ENCODE measurements around the gene FBXL14. TPM values are rescaled to one million over a fixed set of nuclear protein-coding genes. Genes with fewer than 3 reads are reported as not detected.

FBXL14 gene
- polyA plus RNA-seq, 1 donor = 10.3 TPM

DNA sequence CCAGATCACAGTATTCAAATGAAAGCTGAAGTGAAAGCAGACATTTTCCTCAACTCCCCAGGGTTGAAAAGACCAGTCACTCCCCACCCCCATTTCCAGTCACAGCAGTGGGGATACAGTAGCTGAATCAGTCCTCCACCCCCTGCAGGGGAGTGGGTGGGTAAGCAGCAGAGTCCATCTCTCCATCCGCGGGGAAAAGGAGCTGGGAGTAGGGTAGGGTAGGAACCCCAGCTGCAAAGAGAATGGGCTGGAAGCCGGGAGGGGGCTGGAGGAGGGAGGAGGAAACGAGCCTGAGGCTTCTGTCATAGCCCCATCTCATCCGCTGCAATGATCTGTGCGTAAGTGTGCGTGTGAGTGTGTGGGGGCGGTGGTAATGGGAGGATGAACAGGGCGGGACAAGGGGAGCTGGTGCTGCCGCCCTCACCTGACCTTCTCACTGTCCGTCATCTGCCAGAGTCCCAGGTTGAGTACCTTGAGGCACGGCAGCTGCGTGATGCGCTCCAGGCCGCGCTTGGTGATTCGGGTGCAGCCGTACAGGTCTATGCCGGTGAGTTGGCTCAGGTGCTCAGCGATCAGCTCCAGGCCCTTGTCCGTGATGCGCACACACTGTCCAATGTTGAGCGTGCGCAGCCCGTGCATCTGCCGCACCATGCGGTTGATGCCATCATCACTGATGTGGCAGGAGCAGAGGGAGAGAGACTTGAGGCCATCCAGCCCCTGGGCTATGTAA is 1.8 kb downstream of the FBXL14 start:
- Histone ChIP-seq H3K4me3 (ENCODE audit: low read length) (peak overlapping the region; percentile 65), H3K27ac (ENCODE audit: low read length) (peak overlapping the region; percentile 8), H3K27me3 (ENCODE audit: control insufficient read depth, insufficient read depth, low read length) (no peaks in the 10 kb centered on the region), H3K4me1 (ENCODE audit: control insufficient read depth, insufficient read depth, low read length) (peaks cover 48% of the 10 kb centered on the region), H3K36me3 (ENCODE audit: control insufficient read depth, insufficient read depth, low read length) (no peaks in the 10 kb centered on the region), H3K9me3 (ENCODE audit: control insufficient read depth, low read depth, low read length) (no peaks in the 10 kb centered on the region)
- DNase-seq = peak in 1 of 2 donors; percentile 50
- WGBS (ENCODE audit: insufficient coverage, low lambda C conversion rate) = no CpG with 5 or more reads among the region's 27 CpGs

DNA sequence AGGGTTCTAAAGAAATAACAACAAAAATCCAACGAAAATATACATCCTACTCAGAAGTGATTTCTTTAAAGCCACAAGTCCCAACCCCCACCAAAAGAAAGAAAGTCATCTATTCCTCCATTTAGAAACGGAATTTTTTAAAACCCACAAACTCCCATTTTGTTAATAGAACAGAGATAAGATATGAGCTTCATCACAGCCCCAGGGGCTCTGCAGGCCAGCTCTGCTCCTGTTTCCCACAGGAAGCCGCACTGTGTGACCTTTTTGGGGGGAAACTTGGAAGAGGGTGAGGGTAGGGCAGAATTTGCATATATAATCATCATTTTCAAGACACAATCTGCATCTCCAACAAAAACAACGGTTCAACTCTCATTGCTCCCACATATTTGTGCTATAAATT is 2.8 kb downstream of the FBXL14 start:
- H3K4me1 ChIP-seq (ENCODE audit: control insufficient read depth, insufficient read depth, low read length) = peaks cover 53% of the 10 kb centered on the region
- peak overlapping the region; percentile 8 for H3K4me3 ChIP-seq (ENCODE audit: low read length)
- H3K27ac ChIP-seq (ENCODE audit: low read length) = no peak overlapping the region
- H3K36me3 ChIP-seq (ENCODE audit: control insufficient read depth, insufficient read depth, low read length) = no peaks in the 10 kb centered on the region
- DNase-seq = no peak
- no peaks in the 10 kb centered on the region for H3K9me3 ChIP-seq (ENCODE audit: control insufficient read depth, low read depth, low read length)
- no peaks in the 10 kb centered on the region for H3K27me3 ChIP-seq (ENCODE audit: control insufficient read depth, insufficient read depth, low read length)
- WGBS (ENCODE audit: insufficient coverage, low lambda C conversion rate) = no CpG with 5 or more reads among the region's 4 CpGs

DNA sequence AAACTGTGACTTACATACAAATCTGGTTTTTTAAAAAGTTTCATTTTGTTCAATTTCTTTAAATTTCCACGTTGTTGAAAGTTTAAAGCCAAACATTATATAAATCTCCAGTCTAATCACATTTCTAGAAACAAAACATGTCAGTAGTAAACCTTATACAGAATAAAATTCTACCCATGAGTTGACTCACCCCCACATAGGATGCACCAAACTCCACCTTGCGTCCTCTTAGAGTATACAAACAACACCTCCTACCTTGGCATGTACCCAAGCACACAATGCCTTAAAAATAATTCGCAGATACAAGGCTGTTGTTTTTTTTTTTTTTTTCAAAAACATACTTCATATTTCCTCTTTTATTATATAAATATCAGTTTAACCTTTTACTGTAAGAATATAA is 3.3 kb downstream of the FBXL14 start:
- WGBS (ENCODE audit: insufficient coverage, low lambda C conversion rate) = 8% methylated on average over 2 of the region's 3 CpGs
- H3K27me3 ChIP-seq (ENCODE audit: control insufficient read depth, insufficient read depth, low read length) = no peaks in the 10 kb centered on the region
- no peak for DNase-seq
- H3K4me1 ChIP-seq (ENCODE audit: control insufficient read depth, insufficient read depth, low read length) = peaks cover 53% of the 10 kb centered on the region
- no peak overlapping the region for H3K27ac ChIP-seq (ENCODE audit: low read length)
- H3K4me3 ChIP-seq (ENCODE audit: low read length) = peak overlapping the region; percentile 6
- H3K36me3 ChIP-seq (ENCODE audit: control insufficient read depth, insufficient read depth, low read length) = no peaks in the 10 kb centered on the region
- no peaks in the 10 kb centered on the region for H3K9me3 ChIP-seq (ENCODE audit: control insufficient read depth, low read depth, low read length)

DNA sequence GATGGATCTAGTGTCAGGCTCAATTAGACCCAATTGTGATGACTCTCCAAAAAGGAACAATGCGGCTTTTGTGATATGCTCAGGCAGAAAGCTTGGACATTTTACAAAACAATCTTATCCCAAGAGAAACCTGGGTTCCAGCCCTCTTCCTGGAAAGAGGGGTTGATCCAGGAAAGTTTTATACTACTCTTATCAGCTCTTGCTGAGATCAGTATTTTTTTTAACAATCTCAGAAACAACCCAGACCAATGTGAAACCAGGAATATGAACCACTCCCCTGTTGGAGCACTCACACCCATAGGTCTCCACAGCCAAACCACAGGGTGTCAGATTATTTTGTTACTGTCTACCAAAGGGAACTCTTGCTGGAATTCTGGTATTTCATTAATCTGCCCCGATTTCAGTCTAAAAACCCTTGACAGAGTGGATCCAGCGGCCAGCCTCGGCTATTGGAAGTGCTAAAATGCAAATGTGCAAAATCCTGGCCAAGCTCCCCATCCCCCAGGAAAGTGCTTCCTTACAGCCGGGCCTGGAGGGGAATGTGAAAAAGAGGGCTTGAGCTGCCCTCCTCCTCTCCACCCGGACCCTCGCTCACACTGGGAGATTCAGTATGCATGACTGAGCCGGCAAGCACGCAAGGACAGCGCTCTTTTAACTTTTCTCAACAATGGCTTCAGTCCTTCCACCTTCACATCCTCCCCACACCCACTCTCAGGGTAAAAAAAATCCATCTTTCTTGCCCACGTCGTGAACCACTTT is 4.0 kb downstream of the FBXL14 start:
- peak overlapping the region; percentile 37 for H3K27ac ChIP-seq (ENCODE audit: low read length)
- DNase-seq = peak in 1 of 2 donors; percentile 43
- H3K27me3 ChIP-seq (ENCODE audit: control insufficient read depth, insufficient read depth, low read length) = no peaks in the 10 kb centered on the region
- H3K36me3 ChIP-seq (ENCODE audit: control insufficient read depth, insufficient read depth, low read length) = no peaks in the 10 kb centered on the region
- peaks cover 52% of the 10 kb centered on the region for H3K4me1 ChIP-seq (ENCODE audit: control insufficient read depth, insufficient read depth, low read length)
- WGBS (ENCODE audit: insufficient coverage, low lambda C conversion rate) = 30% methylated on average over 5 of the region's 12 CpGs
- H3K9me3 ChIP-seq (ENCODE audit: control insufficient read depth, low read depth, low read length) = no peaks in the 10 kb centered on the region
- peak overlapping the region; percentile 6 for H3K4me3 ChIP-seq (ENCODE audit: low read length)

DNA sequence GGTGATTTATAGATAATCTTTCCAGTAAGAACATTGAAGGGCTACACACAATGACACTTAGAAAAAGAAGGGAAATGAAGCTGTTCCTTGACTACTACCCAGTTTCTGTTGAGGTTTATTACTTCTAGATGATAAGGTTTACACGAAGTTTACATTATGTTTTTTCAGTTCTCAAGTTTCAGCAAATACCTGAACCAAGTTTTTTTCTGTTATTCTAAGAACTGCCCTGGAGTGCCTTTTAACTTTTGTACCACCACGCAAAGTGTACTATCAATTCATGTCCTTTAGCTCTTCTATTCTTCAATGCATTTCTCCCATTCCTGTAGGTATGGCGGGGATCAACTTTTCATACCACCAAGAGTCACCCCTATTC is 5.8 kb downstream of the FBXL14 start:
- Histone ChIP-seq H3K4me3 (ENCODE audit: low read length) (no peak overlapping the region), H3K9me3 (ENCODE audit: control insufficient read depth, low read depth, low read length) (no peaks in the 10 kb centered on the region), H3K36me3 (ENCODE audit: control insufficient read depth, insufficient read depth, low read length) (no peaks in the 10 kb centered on the region), H3K27ac (ENCODE audit: low read length) (peak overlapping the region; percentile 29), H3K27me3 (ENCODE audit: control insufficient read depth, insufficient read depth, low read length) (no peaks in the 10 kb centered on the region), H3K4me1 (ENCODE audit: control insufficient read depth, insufficient read depth, low read length) (peaks cover 49% of the 10 kb centered on the region)
- WGBS (ENCODE audit: insufficient coverage, low lambda C conversion rate) = 0% methylated on average over 1 of the region's 3 CpGs
- peak in 1 of 2 donors; percentile 53 for DNase-seq

DNA sequence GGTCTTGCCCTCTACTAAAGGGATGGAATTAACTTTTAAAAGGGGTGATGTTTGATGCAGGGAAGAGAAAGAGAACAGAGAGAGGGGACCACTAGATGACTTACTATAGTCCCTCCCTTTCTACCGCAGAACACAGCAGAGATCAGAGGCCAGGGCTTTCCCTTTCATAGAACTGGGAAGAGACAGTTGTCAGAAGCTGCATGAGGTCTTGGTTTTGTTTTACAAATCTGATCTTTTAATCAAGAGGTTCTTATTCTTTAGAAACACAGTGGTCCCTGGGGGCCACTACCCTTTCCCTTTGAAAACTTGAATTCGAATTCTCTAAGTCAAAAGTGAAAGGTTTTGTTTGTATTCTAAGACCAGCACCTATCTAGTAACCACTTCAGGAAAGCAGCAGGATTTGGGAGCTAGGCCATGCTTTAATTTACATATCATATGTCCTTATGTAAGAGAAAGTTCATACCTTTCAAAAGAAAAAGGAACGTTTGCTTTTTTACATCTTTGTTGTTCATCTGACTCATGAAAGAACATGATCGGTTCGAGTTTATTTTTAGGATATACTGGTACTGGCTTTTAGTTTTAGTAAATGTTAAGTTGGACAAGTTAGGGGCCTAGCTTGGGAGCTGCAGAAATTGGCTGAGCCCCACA is 6.3 kb downstream of the FBXL14 start:
- Histone ChIP-seq H3K27me3 (ENCODE audit: control insufficient read depth, insufficient read depth, low read length) (no peaks in the 10 kb centered on the region), H3K9me3 (ENCODE audit: control insufficient read depth, low read depth, low read length) (no peaks in the 10 kb centered on the region), H3K27ac (ENCODE audit: low read length) (peak overlapping the region; percentile 29), H3K36me3 (ENCODE audit: control insufficient read depth, insufficient read depth, low read length) (no peaks in the 10 kb centered on the region), H3K4me1 (ENCODE audit: control insufficient read depth, insufficient read depth, low read length) (peaks cover 46% of the 10 kb centered on the region), H3K4me3 (ENCODE audit: low read length) (no peak overlapping the region)
- peak in 1 of 2 donors; percentile 33 for DNase-seq
- WGBS (ENCODE audit: insufficient coverage, low lambda C conversion rate) = 30% methylated on average over 2 of the region's 5 CpGs

DNA sequence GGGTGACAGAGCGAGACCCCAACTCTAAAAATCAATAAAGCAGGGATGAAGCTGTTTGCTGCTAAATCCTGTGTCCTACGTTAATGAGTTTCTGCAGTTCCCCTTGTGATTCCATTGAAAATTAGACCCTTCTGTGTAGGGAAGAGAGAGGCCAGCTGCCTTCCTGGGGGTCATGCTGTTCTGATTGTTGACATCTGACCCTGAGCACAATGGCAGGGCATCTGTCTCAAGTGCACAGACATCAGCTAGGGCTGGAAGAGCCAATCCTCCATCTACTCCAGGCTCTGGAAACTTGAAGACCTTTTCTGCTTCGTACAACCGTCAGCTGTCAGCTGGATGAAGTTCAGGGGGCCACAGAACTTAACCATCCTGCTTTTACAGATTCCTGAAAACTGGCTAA is 10.1 kb downstream of the FBXL14 start:
- no peak overlapping the region for H3K27ac ChIP-seq (ENCODE audit: low read length)
- H3K4me1 ChIP-seq (ENCODE audit: control insufficient read depth, insufficient read depth, low read length) = peaks cover 18% of the 10 kb centered on the region

DNA sequence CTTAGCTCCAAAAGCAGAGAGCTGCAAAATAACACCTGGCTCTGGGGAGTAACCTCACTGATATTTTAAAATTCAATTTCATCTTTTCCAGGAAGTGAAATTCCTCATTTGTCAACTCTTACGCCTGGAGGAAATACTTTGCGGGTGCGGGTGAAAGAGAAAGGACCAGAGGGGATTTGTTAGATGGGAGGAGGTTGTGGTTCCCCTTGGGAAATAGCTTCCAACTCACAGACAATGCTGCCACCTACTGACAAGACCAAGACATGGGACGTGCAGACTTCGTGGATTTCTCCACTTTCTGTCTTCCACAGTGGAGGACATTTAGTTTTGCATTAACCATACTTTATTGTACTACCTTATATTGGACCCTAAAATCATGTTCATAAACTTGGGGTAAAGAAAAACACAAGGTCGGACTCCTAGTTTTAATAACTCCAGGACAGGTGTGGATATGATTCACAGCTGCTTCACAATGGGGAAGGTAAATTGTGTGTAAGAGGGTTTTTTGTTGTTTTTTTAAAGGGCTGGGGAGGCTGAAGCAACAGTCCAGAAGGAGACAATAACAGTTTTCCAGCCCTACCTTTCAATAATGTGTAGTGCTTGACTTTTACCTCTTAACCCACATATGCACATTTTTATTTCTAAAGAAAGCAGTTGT is 10.8 kb downstream of the FBXL14 start:
- WGBS (ENCODE audit: insufficient coverage, low lambda C conversion rate) = no CpG with 5 or more reads among the region's 6 CpGs
- Histone ChIP-seq H3K4me3 (ENCODE audit: low read length) (no peak overlapping the region), H3K9me3 (ENCODE audit: control insufficient read depth, low read depth, low read length) (no peaks in the 10 kb centered on the region), H3K27me3 (ENCODE audit: control insufficient read depth, insufficient read depth, low read length) (no peaks in the 10 kb centered on the region), H3K36me3 (ENCODE audit: control insufficient read depth, insufficient read depth, low read length) (no peaks in the 10 kb centered on the region), H3K4me1 (ENCODE audit: control insufficient read depth, insufficient read depth, low read length) (peaks cover 14% of the 10 kb centered on the region), H3K27ac (ENCODE audit: low read length) (no peak overlapping the region)
- peak; percentile 74 to 81 for DNase-seq

More for the DNA sequence above, 10.1 kb downstream of the FBXL14 start:
- H3K36me3 ChIP-seq (ENCODE audit: control insufficient read depth, insufficient read depth, low read length) = no peaks in the 10 kb centered on the region
- WGBS (ENCODE audit: insufficient coverage, low lambda C conversion rate) = no CpG with 5 or more reads among the region's 4 CpGs
- no peak for DNase-seq
- no peaks in the 10 kb centered on the region for H3K27me3 ChIP-seq (ENCODE audit: control insufficient read depth, insufficient read depth, low read length)
- no peak overlapping the region for H3K4me3 ChIP-seq (ENCODE audit: low read length)
- no peaks in the 10 kb centered on the region for H3K9me3 ChIP-seq (ENCODE audit: control insufficient read depth, low read depth, low read length)

DNA sequence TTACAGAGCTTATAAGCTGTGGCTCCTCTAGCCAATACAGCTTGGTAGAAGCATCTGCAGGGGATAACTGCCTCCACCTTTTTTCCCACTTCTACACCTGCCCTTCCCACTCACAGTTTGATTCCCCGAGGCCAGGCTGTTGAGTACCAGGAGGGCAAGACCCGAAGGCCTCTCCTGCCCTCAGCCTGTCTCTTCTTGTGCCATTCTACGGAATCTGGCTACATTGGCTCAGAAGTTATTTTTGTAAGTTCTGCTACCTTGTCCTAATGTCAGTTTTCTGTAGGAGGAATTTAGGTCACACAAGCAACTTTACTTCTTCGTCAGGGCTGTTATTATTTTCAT is 11.7 kb downstream of the FBXL14 start:
- H3K4me1 ChIP-seq (ENCODE audit: control insufficient read depth, insufficient read depth, low read length) = peaks cover 11% of the 10 kb centered on the region
- no peak overlapping the region for H3K4me3 ChIP-seq (ENCODE audit: low read length)
- no peaks in the 10 kb centered on the region for H3K9me3 ChIP-seq (ENCODE audit: control insufficient read depth, low read depth, low read length)
- H3K27me3 ChIP-seq (ENCODE audit: control insufficient read depth, insufficient read depth, low read length) = no peaks in the 10 kb centered on the region
- no peak for DNase-seq
- H3K36me3 ChIP-seq (ENCODE audit: control insufficient read depth, insufficient read depth, low read length) = no peaks in the 10 kb centered on the region
- WGBS (ENCODE audit: insufficient coverage, low lambda C conversion rate) = 95% methylated on average over 3 of the region's 4 CpGs
- no peak overlapping the region for H3K27ac ChIP-seq (ENCODE audit: low read length)

DNA sequence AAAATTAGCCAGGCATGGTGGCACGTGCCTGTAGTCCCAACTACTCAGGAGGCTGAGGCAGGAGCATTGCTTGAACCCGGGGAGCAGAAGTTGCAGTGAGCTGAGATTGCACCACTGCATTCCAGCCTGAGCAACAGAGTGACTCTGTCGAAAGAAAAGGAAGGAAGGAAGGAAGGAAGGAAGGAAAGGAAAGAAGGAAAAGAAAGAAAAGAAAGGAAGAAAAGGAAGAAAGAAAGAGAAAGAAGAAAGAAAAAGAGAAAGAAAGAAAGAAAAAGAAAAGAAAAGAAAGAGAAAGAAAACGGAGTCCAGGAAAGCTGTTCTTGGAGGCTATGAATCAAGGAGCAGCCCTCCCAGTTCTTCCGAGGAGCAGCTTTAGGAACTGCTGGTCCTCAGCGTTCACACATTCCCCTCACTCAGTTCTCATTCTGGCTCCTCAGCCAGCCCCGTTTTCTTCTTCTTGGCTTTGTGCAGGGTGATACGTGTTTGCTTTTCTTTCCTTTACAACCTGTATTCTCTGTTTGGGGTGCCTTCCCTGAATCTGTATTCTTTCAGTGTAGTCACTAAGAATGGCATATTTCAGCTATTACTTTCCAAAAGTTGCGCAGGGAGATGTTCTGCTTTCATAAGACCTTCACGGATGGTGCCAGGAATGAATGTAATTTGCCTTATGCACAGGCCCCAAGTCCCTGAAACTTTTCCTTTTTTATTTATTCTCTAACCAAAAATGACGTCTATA is 12.2 kb downstream of the FBXL14 start:
- no peak for DNase-seq

More for the DNA sequence above, 12.2 kb downstream of the FBXL14 start:
- no peaks in the 10 kb centered on the region for H3K27me3 ChIP-seq (ENCODE audit: control insufficient read depth, insufficient read depth, low read length)
- H3K36me3 ChIP-seq (ENCODE audit: control insufficient read depth, insufficient read depth, low read length) = no peaks in the 10 kb centered on the region
- H3K4me1 ChIP-seq (ENCODE audit: control insufficient read depth, insufficient read depth, low read length) = peaks cover 11% of the 10 kb centered on the region
- H3K27ac ChIP-seq (ENCODE audit: low read length) = no peak overlapping the region
- no peak overlapping the region for H3K4me3 ChIP-seq (ENCODE audit: low read length)
- WGBS (ENCODE audit: insufficient coverage, low lambda C conversion rate) = 92% methylated on average over 4 of the region's 11 CpGs
- H3K9me3 ChIP-seq (ENCODE audit: control insufficient read depth, low read depth, low read length) = no peaks in the 10 kb centered on the region
